ENCODE data around the gene SYF2.

SYF2 gene

GRCh38 chr1:25196830-25197229 lies 35.5 kb downstream of the SYF2 start:
- no peaks in the 10 kb centered on the region for H3K4me1 ChIP-seq (ENCODE audit: low read length)
- DNase-seq = no peak
- H2AFZ ChIP-seq (ENCODE audit: low read length) = no peak overlapping the region
- H3K36me3 ChIP-seq (replicated peaks; ENCODE audit: insufficient read depth, low read length) = no peaks in the 10 kb centered on the region
- H3K27ac ChIP-seq (ENCODE audit: low read length) = no peak overlapping the region
- no peak overlapping the region for H3K9ac ChIP-seq (ENCODE audit: low read length)
- TF ChIP-seq CTCF (IDR thresholded peaks at IDR 0.05; ENCODE audit: low read length) (no peak), EZH2phosphoT487 (IDR thresholded peaks at IDR 0.05; ENCODE audit: low read length) (no peak), EZH2 (optimal IDR thresholded peaks at IDR 0.05; ENCODE audit: low read depth, low read length) (no peak)
- no peaks in the 10 kb centered on the region for H3K9me2 ChIP-seq (replicated peaks; ENCODE audit: insufficient read depth, low read length)
- H3K4me3 ChIP-seq (ENCODE audit: low read length) = no peak overlapping the region
- no peaks in the 10 kb centered on the region; the same call in 1 of the 2 replicates for H3K27me3 ChIP-seq (replicated peaks; ENCODE audit: insufficient read depth, low read length)
- no peaks in the 10 kb centered on the region for H4K20me1 ChIP-seq (ENCODE audit: insufficient read depth, low read length)
- no peaks in the 10 kb centered on the region for H3F3A ChIP-seq (ENCODE audit: insufficient read depth, low read length)
- H3K79me2 ChIP-seq (ENCODE audit: low read length) = no peaks in the 10 kb centered on the region
- no peak overlapping the region for H3K4me2 ChIP-seq (ENCODE audit: low read depth, low read length)
- no peaks in the 10 kb centered on the region for H3K9me3 ChIP-seq (replicated peaks; ENCODE audit: insufficient read depth, low read length)

GRCh38 chr1:25195835-25196234 lies 36.5 kb downstream of the SYF2 start:
- Histone ChIP-seq H3K9me2 (replicated peaks; ENCODE audit: insufficient read depth, low read length) (no peaks in the 10 kb centered on the region), H3F3A (ENCODE audit: insufficient read depth, low read length) (no peaks in the 10 kb centered on the region), H3K27ac (ENCODE audit: low read length) (no peak overlapping the region), H3K27me3 (replicated peaks; ENCODE audit: insufficient read depth, low read length) (no peaks in the 10 kb centered on the region; the same call in 1 of the 2 replicates), H3K36me3 (replicated peaks; ENCODE audit: insufficient read depth, low read length) (no peaks in the 10 kb centered on the region), H3K4me2 (ENCODE audit: low read depth, low read length) (no peak overlapping the region), H4K20me1 (ENCODE audit: insufficient read depth, low read length) (no peaks in the 10 kb centered on the region), H2AFZ (ENCODE audit: low read length) (no peak overlapping the region), H3K9ac (ENCODE audit: low read length) (no peak overlapping the region), H3K4me3 (ENCODE audit: low read length) (no peak overlapping the region), H3K79me2 (ENCODE audit: low read length) (no peaks in the 10 kb centered on the region), H3K4me1 (ENCODE audit: low read length) (no peaks in the 10 kb centered on the region), H3K9me3 (replicated peaks; ENCODE audit: insufficient read depth, low read length) (no peaks in the 10 kb centered on the region)
- no peak for DNase-seq
- TF ChIP-seq EZH2phosphoT487 (IDR thresholded peaks at IDR 0.05; ENCODE audit: low read length) = no peak
- no peak for TF ChIP-seq CTCF (IDR thresholded peaks at IDR 0.05; ENCODE audit: low read length)
- no peak for TF ChIP-seq EZH2 (optimal IDR thresholded peaks at IDR 0.05; ENCODE audit: low read depth, low read length)

GRCh38 chr1:25194572-25195020 lies 37.7 kb downstream of the SYF2 start:
- no peaks in the 10 kb centered on the region for H3K79me2 ChIP-seq (ENCODE audit: low read length)
- TF ChIP-seq EZH2phosphoT487 (IDR thresholded peaks at IDR 0.05; ENCODE audit: low read length) = no peak
- no peak for TF ChIP-seq CTCF (IDR thresholded peaks at IDR 0.05; ENCODE audit: low read length)
- no peak for TF ChIP-seq EZH2 (optimal IDR thresholded peaks at IDR 0.05; ENCODE audit: low read depth, low read length)

More at GRCh38 chr1:25194572-25195020, 37.7 kb downstream of the SYF2 start:
- Histone ChIP-seq H3K4me3 (ENCODE audit: low read length) (no peak overlapping the region), H3K4me2 (ENCODE audit: low read depth, low read length) (no peak overlapping the region), H2AFZ (ENCODE audit: low read length) (no peak overlapping the region), H3K9me2 (replicated peaks; ENCODE audit: insufficient read depth, low read length) (no peaks in the 10 kb centered on the region), H3K4me1 (ENCODE audit: low read length) (no peaks in the 10 kb centered on the region), H3K27ac (ENCODE audit: low read length) (no peak overlapping the region), H3K27me3 (replicated peaks; ENCODE audit: insufficient read depth, low read length) (no peaks in the 10 kb centered on the region; the same call in 1 of the 2 replicates), H3K9ac (ENCODE audit: low read length) (no peak overlapping the region), H4K20me1 (ENCODE audit: insufficient read depth, low read length) (no peaks in the 10 kb centered on the region), H3K36me3 (replicated peaks; ENCODE audit: insufficient read depth, low read length) (no peaks in the 10 kb centered on the region), H3F3A (ENCODE audit: insufficient read depth, low read length) (no peaks in the 10 kb centered on the region), H3K9me3 (replicated peaks; ENCODE audit: insufficient read depth, low read length) (no peaks in the 10 kb centered on the region)
- no peak for DNase-seq
